Measurements from ENCODE around the gene EYA3.

EYA3 gene

GRCh38 chr1:28088168-28088961 lies at the start of gene EYA3:
Gene EYA3 (minus strand): TSS chr1:28088610. CDS start chr1:28058026, 30,584 bp downstream.
- peak; percentile 95 for DNase-seq

GRCh38 chr1:28136922-28137613 lies 48.7 kb upstream of the EYA3 start:
- no peak for DNase-seq

GRCh38 chr1:28136169-28136921 lies 47.9 kb upstream of the EYA3 start:
- no peak for DNase-seq

- DNase-seq, result no peak
Measured at GRCh38 chr1:28135371-28136168, 47.2 kb upstream of the EYA3 start.

- no peak for DNase-seq
Measured at GRCh38 chr1:28134651-28135207, 46.3 kb upstream of the EYA3 start.

GRCh38 chr1:28132171-28133167 lies 44.1 kb upstream of the EYA3 start:
- no peak for DNase-seq

GRCh38 chr1:28130901-28131300 lies 42.5 kb upstream of the EYA3 start:
- DNase-seq, result no peak

GRCh38 chr1:28129150-28129549 lies 40.7 kb upstream of the EYA3 start:
- no peak for DNase-seq

GRCh38 chr1:28127617-28128257 lies 39.3 kb upstream of the EYA3 start:
- no peak for DNase-seq

- no peak for DNase-seq
Measured at GRCh38 chr1:28126783-28127490, 38.5 kb upstream of the EYA3 start.

GRCh38 chr1:28126212-28126611 lies 37.8 kb upstream of the EYA3 start:
- DNase-seq, result no peak

- no peak for DNase-seq
Measured at GRCh38 chr1:28123461-28123961, 35.1 kb upstream of the EYA3 start.

GRCh38 chr1:28122183-28122582 lies 33.8 kb upstream of the EYA3 start:
- DNase-seq, result no peak

- DNase-seq, result no peak
Measured at GRCh38 chr1:28119556-28119955, 31.1 kb upstream of the EYA3 start.

GRCh38 chr1:28118640-28119307 lies 30.4 kb upstream of the EYA3 start:
- DNase-seq, result no peak

- no peak for DNase-seq
Measured at GRCh38 chr1:28115267-28115666, 26.9 kb upstream of the EYA3 start.

- no peak for DNase-seq
Measured at GRCh38 chr1:28114844-28115243, 26.4 kb upstream of the EYA3 start.

GRCh38 chr1:28113242-28113572 lies 24.8 kb upstream of the EYA3 start:
- DNase-seq, result no peak
